Thoracic aorta (tissue), 2 donors: ENCODE measurements around the gene L3MBTL1. TPM values are rescaled to one million over a fixed set of nuclear protein-coding genes. Genes with fewer than 3 reads are reported as not detected.

Experiments used
- ATAC-seq: fragments of 150-250 bp; one replicate; pipeline ENCODE4 v1.8.0; 2017; ENCODE audit warnings: low read depth; ENCODE audit not compliant: insufficient number of reproducible peaks, low FRiP score
- DNase-seq: peaks from one replicate; pipeline ENCODE4 v3.0.0-alpha.2; 2020; ENCODE audit warnings: low spot score
- H3K27ac ChIP-seq, 2 donors: fragments of 200-600 bp; sonication (generic); 1 replicate in 1 of 2; 2 replicates in 1 of 2; pipeline ENCODE4 v1.5.1; 2016; ENCODE audit warnings: mild to moderate bottlenecking in 2 of 2, moderate library complexity in 2 of 2
- H3K27me3 ChIP-seq: fragments of 200-600 bp; sonication (generic); replicated peaks from 2 replicates; pipeline ENCODE4 v1.6.0; 2016; ENCODE audit warnings: mild to moderate bottlenecking; ENCODE audit not compliant: insufficient read depth
- H3K36me3 ChIP-seq: fragments of 200-600 bp; sonication (generic); one replicate; pipeline ENCODE4 v1.5.1; 2016
- H3K4me1 ChIP-seq, 2 donors: fragments of 200-600 bp; sonication (generic); 1 replicate in 1 of 2; 2 replicates in 1 of 2; pipeline versions ENCODE4 v1.5.1 to v1.6.0; 2016; ENCODE audit warnings: low read depth in 2 of 2, mild to moderate bottlenecking in 1 of 2; ENCODE audit not compliant: control insufficient read depth in 1 of 2
- H3K4me3 ChIP-seq: fragments of 200-600 bp; sonication (generic); 2 replicates; pipeline ENCODE4 v1.5.1; 2016; ENCODE audit warnings: mild to moderate bottlenecking
- H3K9me3 ChIP-seq: fragments of 200-600 bp; sonication (generic); 2 replicates; pipeline ENCODE4 v1.5.1; 2016
- CTCF ChIP-seq: fragments of 200-600 bp; sonication (generic); IDR thresholded peaks from one replicate; pipeline ENCODE4 v1.5.1; 2019; ENCODE audit warnings: antibody characterized with exemption
- total RNA-seq, 2 donors: library from RNA; depleted of rRNA; stranded (reverse); fragments of >200 nt; gene quantifications; one replicate each; pipeline versions ENCODE4 v1.1.0 to v1.2.3, GENCODE V29; 2016

L3MBTL1 gene
- total RNA-seq, 2 donors from 2014 or later = 15.3 to 21.4 TPM

- H3K4me3 ChIP-seq = no peak within 1 kb of the TSS
- DNase-seq (no peak), ATAC-seq (no peak)
- H3K4me1 ChIP-seq = no peaks in the 10 kb centered on the region
- H3K27me3 ChIP-seq = no peaks in the 10 kb centered on the region
- no peaks in the 10 kb centered on the region for H3K36me3 ChIP-seq
- H3K9me3 ChIP-seq = no peaks in the 10 kb centered on the region
- TF ChIP-seq CTCF = no peak
- H3K27ac ChIP-seq = no peak within 1 kb of the TSS
These were observed 51.1 kb downstream of the L3MBTL1 start, which contains the start of gene SGK2 for GRCh38 chr20:43558412-43559146. Gene SGK2, plus strand, starts transcription at chr20:43559027. Its CDS starts 7,469 bp downstream, at chr20:43566496.

GRCh38 chr20:43559147-43559987 is 51.9 kb downstream of the L3MBTL1 start:
- Histone ChIP-seq H3K4me3 (no peak overlapping the region), H3K4me1 (no peaks in the 10 kb centered on the region), H3K36me3 (no peaks in the 10 kb centered on the region), H3K27ac (no peak overlapping the region), H3K27me3 (no peaks in the 10 kb centered on the region), H3K9me3 (no peaks in the 10 kb centered on the region)
- ATAC-seq (no peak), DNase-seq (no peak)
- no peak for TF ChIP-seq CTCF

GRCh38 chr20:43560974-43561373 is 53.5 kb downstream of the L3MBTL1 start:
- DNase-seq (no peak), ATAC-seq (no peak)
- H3K27me3 ChIP-seq = no peaks in the 10 kb centered on the region
- H3K27ac ChIP-seq = no peak overlapping the region
- H3K9me3 ChIP-seq = no peaks in the 10 kb centered on the region
- no peaks in the 10 kb centered on the region for H3K4me1 ChIP-seq
- H3K36me3 ChIP-seq = no peaks in the 10 kb centered on the region
- no peak for TF ChIP-seq CTCF
- no peak overlapping the region for H3K4me3 ChIP-seq

- Histone ChIP-seq H3K4me3 (no peak overlapping the region), H3K27me3 (no peaks in the 10 kb centered on the region), H3K36me3 (no peaks in the 10 kb centered on the region), H3K27ac (no peak overlapping the region), H3K9me3 (no peaks in the 10 kb centered on the region), H3K4me1 (no peaks in the 10 kb centered on the region)
- no peak for TF ChIP-seq CTCF
- no peak for DNase-seq
- no peak for ATAC-seq
These were observed 55.9 kb downstream of the L3MBTL1 start for GRCh38 chr20:43563429-43563828.

- Histone ChIP-seq H3K27ac (no peak overlapping the region), H3K27me3 (no peaks in the 10 kb centered on the region), H3K36me3 (no peaks in the 10 kb centered on the region), H3K4me3 (no peak overlapping the region), H3K9me3 (no peaks in the 10 kb centered on the region), H3K4me1 (no peaks in the 10 kb centered on the region)
- DNase-seq (no peak), ATAC-seq (no peak)
- no peak for TF ChIP-seq CTCF
These were observed 56.5 kb downstream of the L3MBTL1 start for GRCh38 chr20:43563991-43564390.
